ELF-1 (cell line): ENCODE measurements around the gene SORD.
"Not testable (repeated sequence)": the region's sequence is repeated elsewhere in the genome, so short reads cannot be mapped to it uniquely, and the experiment has no call there.

Experiments used
- DNase-seq: peaks from one replicate; pipeline ENCODE4 v3.0.0-alpha.2; 2016; ENCODE audit warnings: low read depth, low spot score

The SORD gene

GRCh38 chr15:45024649-45025048 lies 1.7 kb downstream of the SORD start:
- not testable (repeated sequence) for DNase-seq

GRCh38 chr15:45025627-45026026 lies 2.6 kb downstream of the SORD start:
- DNase-seq, result not testable (repeated sequence)

DNA sequence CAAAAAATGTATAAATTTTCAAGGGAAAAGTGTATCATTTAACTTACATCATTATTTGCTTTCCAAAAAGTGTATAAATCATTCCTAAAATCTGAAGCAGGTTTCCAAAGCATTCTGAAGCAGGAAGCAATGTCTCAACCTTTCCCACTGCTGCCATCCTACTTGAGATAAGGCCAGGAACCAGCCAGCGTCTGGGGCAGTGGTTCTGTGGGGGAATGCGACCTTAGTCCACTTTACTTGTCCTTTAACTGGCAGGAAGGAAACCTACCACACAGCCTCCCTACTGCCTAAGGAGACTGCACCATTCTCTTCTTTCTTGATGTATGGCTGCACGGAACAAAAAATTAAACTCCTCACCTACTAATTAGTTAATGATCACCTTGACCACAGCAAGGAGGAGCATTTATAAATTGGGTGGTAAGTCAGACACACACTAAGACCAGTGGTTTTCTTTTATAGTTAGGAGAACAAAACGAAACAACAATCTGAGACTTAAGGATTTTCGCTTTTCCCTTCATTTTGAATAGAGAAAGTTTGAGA lies 3.7 kb downstream of the SORD start:
- DNase-seq, result peak; percentile 7

- no peak for DNase-seq
Measured at GRCh38 chr15:45027220-45027619, 4.2 kb downstream of the SORD start.

DNA sequence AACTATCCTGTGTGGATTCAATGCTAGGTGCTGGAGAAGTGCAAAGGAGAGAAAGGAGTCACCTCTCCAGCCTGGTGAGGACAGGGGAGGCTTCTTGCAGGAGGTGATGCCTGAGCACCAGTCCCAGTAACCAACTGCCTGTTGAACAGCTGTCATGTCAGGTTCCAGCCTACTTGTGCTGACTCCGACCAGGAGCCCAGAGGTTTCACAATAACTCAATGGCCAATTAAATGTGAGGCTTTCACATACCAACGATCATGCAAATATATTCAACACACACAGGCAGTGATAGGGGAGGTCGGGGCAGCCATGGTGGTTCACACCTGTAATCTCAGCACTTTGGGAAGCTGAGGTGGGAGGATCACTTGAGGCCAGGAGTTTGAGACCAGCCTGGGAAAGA lies 7.7 kb downstream of the SORD start:
- no peak for DNase-seq

DNA sequence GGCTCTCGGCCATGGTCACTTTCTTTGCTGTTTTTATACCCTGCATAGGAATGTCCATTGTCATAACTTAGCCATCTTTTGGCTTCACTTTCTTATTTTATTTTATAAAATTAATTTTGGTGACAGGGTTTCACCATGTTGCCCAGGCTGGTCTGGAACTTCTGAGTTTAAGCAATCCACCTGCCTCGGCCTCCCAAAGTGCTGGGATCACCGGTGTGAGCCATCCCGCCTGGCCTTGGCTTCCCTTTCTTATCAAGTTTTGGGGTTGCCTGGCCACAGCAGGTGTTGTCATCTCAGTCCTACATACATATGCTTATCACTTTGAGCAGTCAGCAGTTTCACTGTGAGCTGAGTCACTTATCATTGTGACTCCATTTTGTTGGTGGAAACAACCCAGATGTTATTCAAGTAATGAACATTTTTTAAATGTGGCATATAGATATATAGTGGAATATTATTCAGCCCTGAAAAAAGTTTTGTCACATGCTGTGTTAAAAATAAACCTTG lies 8.6 kb downstream of the SORD start:
- not testable (repeated sequence) for DNase-seq

DNA sequence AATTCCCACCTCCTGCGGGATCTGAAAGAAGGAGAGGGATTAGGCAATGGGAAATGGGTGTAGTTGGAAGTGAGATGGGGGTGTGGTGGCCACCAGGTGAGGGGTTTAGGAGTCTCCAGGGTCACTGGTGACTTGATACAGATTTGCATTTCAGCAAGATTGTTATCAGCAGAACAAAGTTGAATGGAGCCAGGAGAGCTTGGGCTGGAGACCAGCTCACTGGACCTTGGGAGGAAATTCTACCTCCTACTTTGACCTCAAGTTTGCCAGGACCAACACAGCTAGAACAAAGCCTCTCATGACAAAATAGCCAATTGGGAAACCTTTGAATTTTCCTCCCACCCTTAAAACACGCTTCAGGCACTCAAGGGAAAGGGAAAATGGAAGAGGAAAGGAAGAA lies 9.5 kb downstream of the SORD start:
- not testable (repeated sequence) for DNase-seq

DNA sequence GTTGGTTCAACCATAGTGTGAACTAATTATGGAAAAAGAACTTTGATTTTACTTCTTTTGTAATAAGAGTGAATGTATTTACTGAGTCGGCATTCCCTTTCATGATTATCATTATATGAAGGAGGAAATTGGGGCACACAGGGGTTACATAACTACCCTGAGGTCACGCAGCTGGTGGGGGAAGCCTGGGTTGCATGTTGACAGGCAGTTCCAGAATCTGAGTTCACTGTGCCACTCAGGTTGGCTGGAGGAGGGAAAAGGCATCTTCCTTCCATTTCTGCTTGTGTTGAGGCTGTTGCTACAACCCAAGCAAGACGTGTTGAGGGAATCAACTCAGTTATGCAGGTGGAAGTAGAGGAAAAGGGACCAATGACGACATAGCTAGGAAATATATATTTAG lies 11.1 kb downstream of the SORD start:
- not testable (repeated sequence) for DNase-seq

DNA sequence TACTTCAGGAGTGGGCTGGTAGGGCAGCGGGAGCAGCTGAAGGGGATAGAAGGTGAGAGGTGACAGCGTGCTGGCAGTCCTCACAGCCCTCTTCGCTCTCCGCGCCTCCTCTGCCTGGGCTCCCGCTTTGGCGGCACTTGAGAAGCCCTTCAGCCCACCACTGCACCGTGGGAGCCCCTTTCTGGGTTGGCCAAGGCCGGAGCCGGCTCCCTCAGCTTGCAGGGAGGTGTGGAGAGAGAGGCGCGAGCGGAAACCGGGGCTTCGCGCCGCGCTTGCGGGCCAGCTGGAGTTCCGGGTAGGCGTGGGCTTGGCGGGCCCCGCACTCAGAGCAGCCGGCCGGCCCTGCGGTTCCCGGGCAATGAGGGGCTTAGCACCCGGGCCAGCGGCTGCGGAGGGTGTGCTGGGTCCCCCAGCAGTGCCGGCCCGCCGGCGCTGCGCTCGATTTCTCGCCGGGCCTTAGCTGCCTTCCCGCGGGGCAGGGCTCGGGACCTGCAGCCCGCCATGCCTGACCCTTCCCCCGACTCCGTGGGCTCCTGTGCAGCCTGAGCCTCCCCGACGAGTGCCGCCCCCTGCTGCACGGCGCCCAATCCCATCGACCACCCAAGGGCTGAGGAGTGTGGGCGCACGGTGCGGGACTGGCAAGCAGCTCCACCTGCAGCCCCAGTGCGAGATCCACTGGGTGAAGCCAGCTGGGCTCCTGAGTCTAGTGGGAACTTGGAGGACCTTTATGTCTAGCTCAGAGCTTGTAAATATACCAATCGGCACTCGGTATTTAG lies 11.8 kb downstream of the SORD start:
- not testable (repeated sequence) for DNase-seq

- peak; percentile 56 for DNase-seq
Measured at GRCh38 chr15:45036812-45037781, 14.1 kb downstream of the SORD start.

- no peak for DNase-seq
Measured at GRCh38 chr15:45037936-45038335, 14.9 kb downstream of the SORD start.

- DNase-seq, result not testable (repeated sequence)
Measured at GRCh38 chr15:45040396-45040795, 17.4 kb downstream of the SORD start.

DNA sequence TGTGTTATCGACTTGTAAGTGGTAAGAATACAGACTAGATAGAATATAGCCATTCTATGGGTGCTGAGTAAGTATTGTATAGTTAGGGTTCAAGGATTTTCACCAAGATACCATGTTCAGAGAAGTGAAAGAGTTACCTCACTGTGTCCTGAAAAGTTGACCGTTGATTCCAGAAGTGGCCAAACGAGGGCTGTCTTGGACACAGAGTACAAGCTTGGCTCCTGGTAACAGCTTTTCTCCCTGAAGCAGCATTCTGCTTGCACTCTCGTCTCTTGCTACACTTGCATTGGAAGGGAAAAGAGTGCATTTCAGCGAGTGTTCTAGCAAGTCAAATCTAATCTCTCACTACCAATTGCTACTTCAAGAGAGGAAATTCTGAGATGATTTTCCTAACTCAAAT lies 18.5 kb downstream of the SORD start:
- DNase-seq, result not testable (repeated sequence)

DNA sequence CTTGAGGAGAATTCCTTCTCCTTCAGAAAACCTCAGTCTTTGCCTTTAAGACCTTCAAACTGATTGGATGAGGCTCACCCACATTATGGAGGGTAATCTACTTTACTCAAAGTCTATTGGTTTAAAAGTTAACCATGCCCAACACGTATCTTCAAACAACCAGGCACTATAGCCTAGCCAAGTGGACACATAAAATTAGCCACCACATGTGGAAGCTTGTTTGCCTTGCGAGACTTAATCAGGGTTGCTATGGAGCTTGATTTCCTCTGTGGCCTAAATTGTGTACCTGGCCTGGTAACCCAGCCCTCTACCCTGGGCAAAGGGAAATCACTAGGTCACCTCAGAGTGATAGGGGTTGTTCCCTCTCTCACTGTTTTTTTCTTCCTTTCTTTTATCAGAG lies 19.9 kb downstream of the SORD start:
- DNase-seq, result not testable (repeated sequence)

- not testable (repeated sequence) for DNase-seq
Measured at GRCh38 chr15:45044270-45044669, 21.3 kb downstream of the SORD start.

- DNase-seq, result not testable (repeated sequence)
Measured at GRCh38 chr15:45048449-45048793, 25.4 kb downstream of the SORD start.

DNA sequence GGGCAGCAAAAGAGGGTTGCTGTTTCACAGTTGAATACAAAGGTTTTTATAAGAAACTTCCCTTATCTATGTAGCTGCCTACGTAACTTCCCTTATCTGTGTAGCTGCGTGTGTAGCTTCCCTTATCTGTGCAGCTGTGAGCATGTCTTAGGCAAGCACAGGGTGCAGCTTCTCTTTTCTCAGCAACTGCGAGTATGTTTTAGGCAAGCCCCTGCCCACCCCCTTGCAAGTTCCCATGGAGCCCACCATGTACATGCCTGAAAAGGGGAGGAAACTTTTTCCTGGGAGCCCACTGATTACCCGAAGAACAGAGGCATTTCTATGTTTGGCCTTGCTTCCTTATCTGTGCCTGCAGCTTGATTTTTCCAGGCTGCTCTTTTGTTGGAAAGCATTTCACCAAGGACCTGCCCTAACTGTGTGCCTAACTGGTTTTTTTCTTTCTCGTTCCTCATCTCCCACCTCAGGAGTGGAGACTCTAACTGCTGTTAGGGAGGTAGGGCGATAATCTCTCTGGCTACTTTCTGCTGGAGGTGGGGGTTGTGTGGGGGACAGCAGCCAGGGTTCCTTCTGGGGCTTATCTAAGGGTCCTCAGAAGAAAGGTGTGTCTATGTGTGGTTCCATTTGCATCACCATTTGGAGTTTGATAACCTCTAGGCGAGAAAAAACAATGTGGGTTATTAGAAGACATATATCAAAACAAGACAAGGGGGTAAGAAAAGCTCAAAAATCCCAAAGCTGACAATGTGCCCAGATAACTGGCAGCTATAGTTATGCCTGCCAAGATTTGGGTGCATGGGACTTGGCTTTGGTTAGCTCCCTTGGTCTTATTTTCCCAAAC lies 26.0 kb downstream of the SORD start:
- DNase-seq, result peak; percentile 37

GRCh38 chr15:45050587-45050986 lies 27.6 kb downstream of the SORD start:
- no peak for DNase-seq

- DNase-seq, result not testable (repeated sequence)
Measured at GRCh38 chr15:45052676-45053075, 29.7 kb downstream of the SORD start.

DNA sequence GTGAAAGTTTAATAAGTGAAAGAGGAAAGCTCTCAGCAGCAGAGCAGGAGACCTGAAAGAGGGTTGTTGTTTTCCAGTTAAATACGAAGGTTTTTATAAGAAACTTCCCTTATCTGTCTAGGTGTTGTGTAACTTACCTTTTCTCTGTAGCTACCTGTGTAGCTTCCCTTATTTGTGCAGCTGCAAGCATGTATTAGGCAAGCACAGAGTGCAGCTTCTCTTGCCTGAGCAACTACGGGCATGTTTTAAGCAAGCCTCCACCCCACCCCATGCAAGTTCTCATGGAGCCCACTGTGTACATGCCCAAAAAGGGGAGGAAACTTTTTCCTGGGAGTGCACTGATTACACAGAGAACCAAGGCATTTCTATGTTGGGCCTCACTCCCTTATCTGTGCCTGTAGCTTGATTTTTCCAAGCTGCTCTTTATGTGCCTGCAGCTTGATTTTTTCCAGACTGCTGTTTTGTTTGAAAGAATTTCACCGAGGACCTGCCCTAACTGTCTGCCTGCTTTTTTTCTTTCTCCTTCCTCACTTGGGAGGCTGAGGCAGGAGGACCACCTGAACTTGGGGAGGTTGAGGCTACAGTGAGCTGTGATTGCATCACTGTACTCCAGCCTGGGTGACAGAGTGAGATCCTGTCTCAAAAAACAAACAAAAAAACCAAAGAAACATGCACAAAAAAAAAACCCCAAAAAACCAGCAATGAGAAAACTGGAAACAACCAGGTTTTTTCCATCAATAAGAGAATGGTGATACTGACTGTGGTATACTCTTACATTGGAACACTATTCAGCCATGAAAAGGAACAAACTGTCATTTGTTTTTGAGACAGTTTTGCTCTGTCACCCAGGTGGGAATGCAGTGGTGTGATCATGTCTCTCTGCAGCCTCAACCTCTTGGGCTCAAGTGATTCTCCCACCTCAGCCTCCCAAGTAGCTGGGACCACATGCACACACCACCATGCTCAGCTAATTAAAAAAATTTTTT lies 36.0 kb downstream of the SORD start:
- DNase-seq, result not testable (repeated sequence)
